WTC11 (cell line): ENCODE results near the gene SLC22A13.

Experiments
- CTCF ChIP-seq: fragments of 200-600 bp; IDR thresholded peaks from 2 replicates; pipeline ENCODE4 v1.8.0; 2022; ENCODE audit warnings: antibody characterized with exemption
- E2F5 ChIP-seq: sonication (generic); formaldehyde crosslinking; IDR thresholded peaks from 2 replicates; pipeline ENCODE4 v1.8.1; 2022; ENCODE audit warnings: mild to moderate bottlenecking, moderate library complexity, missing genetic modification reagents
- ETV6 ChIP-seq: sonication (generic); formaldehyde crosslinking; IDR thresholded peaks from 2 replicates; pipeline ENCODE4 v1.8.1; 2022; ENCODE audit warnings: mild to moderate bottlenecking, missing genetic modification reagents
- FOXK1 ChIP-seq: sonication (generic); formaldehyde crosslinking; IDR thresholded peaks from 2 replicates; pipeline ENCODE4 v1.8.0; 2022; ENCODE audit warnings: mild to moderate bottlenecking, moderate library complexity, missing genetic modification reagents
- IRF2 ChIP-seq: sonication (generic); formaldehyde crosslinking; IDR thresholded peaks from 2 replicates; pipeline ENCODE4 v1.8.0; 2022; ENCODE audit warnings: low read depth, missing genetic modification reagents, borderline replicate concordance
- STAT6 ChIP-seq: sonication (generic); formaldehyde crosslinking; conservative IDR thresholded peaks from 2 replicates; pipeline ENCODE4 v1.8.1; 2023; ENCODE audit warnings: mild to moderate bottlenecking, low read depth, missing genetic modification reagents, moderate library complexity
- TCF7 ChIP-seq: sonication (generic); formaldehyde crosslinking; IDR thresholded peaks from 2 replicates; pipeline ENCODE4 v1.8.0; 2022; ENCODE audit warnings: mild to moderate bottlenecking, low read depth, missing genetic modification reagents, moderate library complexity
- TP53 ChIP-seq: sonication (generic); formaldehyde crosslinking; IDR thresholded peaks from 2 replicates; pipeline ENCODE4 v1.8.1; 2023; ENCODE audit warnings: mild to moderate bottlenecking, missing genetic modification reagents
- USF2 ChIP-seq: sonication (generic); formaldehyde crosslinking; IDR thresholded peaks from 2 replicates; pipeline ENCODE4 v1.8.1; 2023; ENCODE audit warnings: mild to moderate bottlenecking, missing genetic modification reagents, moderate library complexity
- ZBTB43 ChIP-seq: sonication (generic); formaldehyde crosslinking; IDR thresholded peaks from 2 replicates; pipeline ENCODE4 v1.8.1; 2023; ENCODE audit warnings: mild to moderate bottlenecking, missing genetic modification reagents
- ZNF263 ChIP-seq: sonication (generic); formaldehyde crosslinking; IDR thresholded peaks from 2 replicates; pipeline ENCODE4 v1.8.1; 2022; ENCODE audit warnings: low read depth, mild to moderate bottlenecking, moderate library complexity, missing genetic modification reagents
- ZNF317 ChIP-seq: sonication (generic); formaldehyde crosslinking; IDR thresholded peaks from 2 replicates; pipeline ENCODE4 v1.8.1; 2023; ENCODE audit warnings: low read depth, mild to moderate bottlenecking, moderate library complexity, missing genetic modification reagents, borderline replicate concordance

- TF ChIP-seq CTCF = no peak
- no peak for TF ChIP-seq IRF2 (CRISPR knock-in tag)
- no peak for TF ChIP-seq STAT6
- no peak for TF ChIP-seq ZNF317 (CRISPR knock-in tag)
- no peak for TF ChIP-seq FOXK1
- TF ChIP-seq TCF7 (CRISPR knock-in tag) = no peak
- no peak for TF ChIP-seq ETV6
- no peak for TF ChIP-seq E2F5
- no peak for TF ChIP-seq ZBTB43 (CRISPR knock-in tag)
- TF ChIP-seq ZNF263 (CRISPR knock-in tag) = no peak
- TF ChIP-seq USF2 (CRISPR knock-in tag) = no peak
- TF ChIP-seq TP53 (CRISPR knock-in tag) = no peak
Observed at GRCh38 chr3:38276081-38276916, 10.7 kb downstream of the SLC22A13 start.
